ENCODE data around the gene BRD3. TPM values are rescaled to one million over a fixed set of nuclear protein-coding genes. Genes with fewer than 3 reads are reported as not detected.

Gene BRD3
- total and polyA plus RNA-seq, 2 of the 8 experiments (the other 6 are each of a cell fraction or from before 2014, with no cell fraction given), result 31.0 to 82.7 TPM

GRCh38 chr9:134063088-134063570, 4.7 kb downstream of the BRD3 start:
- Histone ChIP-seq H3K4me1 (replicated peaks in 1 of 4; ENCODE audit: control insufficient read depth in 3 of 4, insufficient read depth in 4 of 4, low read length in 3 of 4) (peaks cover 0 to 15% (median 10%) of the 10 kb centered on the region in 4 experiments; a peak in 5 of 7 replicates), H3K27me3 (replicated peaks in 1 of 4; ENCODE audit: control insufficient read depth in 3 of 4, extremely low read depth in 1 of 4, insufficient read depth in 3 of 4, low read length in 3 of 4) (no peaks in the 10 kb centered on the region), H3K4me2 (ENCODE audit: insufficient read depth in 1 of 2, low read depth in 2 of 2, low read length in 2 of 2) (no peak overlapping the region), H3K27ac (ENCODE audit: low read depth, low read length) (no peak overlapping the region), H3K79me1 (ENCODE audit: low read depth, low read length) (peaks cover 37% of the 10 kb centered on the region), H4K20me1 (replicated peaks in 1 of 2; ENCODE audit: control insufficient read depth in 1 of 2, insufficient read depth in 2 of 2, low read length in 2 of 2) (peaks cover 56 to 57% of the 10 kb centered on the region in 2 experiments), H2BK15ac (ENCODE audit: low read length) (no peak overlapping the region), H2BK5ac (ENCODE audit: low read depth, low read length) (no peak overlapping the region; the same call in 1 of the 2 replicates), H3K36me3 (ENCODE audit: control insufficient read depth in 2 of 4, insufficient read depth in 4 of 4, low read length in 3 of 4) (no peaks in the 10 kb centered on the region; a peak in 1 of 8 replicates), H2AK5ac (ENCODE audit: low read depth, low read length) (no peak overlapping the region), H2AFZ (ENCODE audit: low read length) (no peak overlapping the region), H4K8ac (ENCODE audit: extremely low read depth, insufficient read depth, low read length) (no peak overlapping the region), H2BK12ac (ENCODE audit: low read depth, low read length) (no peak overlapping the region), H3K4me3 (ENCODE audit: extremely low read depth in 1 of 4, insufficient read depth in 2 of 4, low read depth in 3 of 4, low read length in 4 of 4) (no peak overlapping the region), H3K9ac (replicated peaks in 1 of 4; ENCODE audit: extremely low read depth in 1 of 4, low read depth in 3 of 4, low read length in 3 of 4) (no peak overlapping the region), H3K23ac (ENCODE audit: insufficient read length) (no peak overlapping the region), H3K18ac (ENCODE audit: extremely low read depth, low read length) (no peak overlapping the region; the same call in 1 of the 2 replicates), H4K5ac (ENCODE audit: insufficient read length, low read depth, low read length) (no peak overlapping the region), H3K56ac (replicated peaks; ENCODE audit: insufficient read length, low read depth, low read length) (no peak overlapping the region), H3K79me2 (ENCODE audit: control insufficient read depth in 1 of 2, insufficient read depth in 2 of 2, low read length in 2 of 2) (peaks cover 38 to 91% of the 10 kb centered on the region in 2 experiments), H4K91ac (replicated peaks; ENCODE audit: insufficient read length, low read length) (no peak overlapping the region), H3K14ac (ENCODE audit: insufficient read length) (no peak overlapping the region), H2BK120ac (replicated peaks; ENCODE audit: low read depth, low read length) (no peak overlapping the region), H3K9me3 (ENCODE audit: insufficient read depth in 2 of 2, low read depth in 1 of 2, low read length in 1 of 2) (no peaks in the 10 kb centered on the region), H3K4ac (replicated peaks; ENCODE audit: insufficient read length, low read depth, low read length) (no peak overlapping the region), H2BK20ac (ENCODE audit: low read length) (no peak overlapping the region), H3K23me2 (ENCODE audit: low read depth, low read length) (peaks cover 5% of the 10 kb centered on the region)
- ChIA-PET POLR2A (ENCODE audit: partially characterized antibody) (interaction anchor here (0.9 to 2.0 kb wide), 4 partner anchors 12 to 75 kb away, joined by 3 to 9 read pairs (median 4); partner anchors contain the start of gene WDR5), CTCF (ENCODE audit: partially characterized antibody) (interaction anchor here (1.0 to 2.1 kb wide), 4 partner anchors 9 to 36 kb away, joined by 3 to 10 read pairs (median 6); no protein-coding TSS in a partner anchor)
- FAIRE-seq, result no peak
- no peak for TF ChIP-seq HDAC2 (IDR thresholded peaks at IDR 0.05; ENCODE audit: borderline replicate concordance in 1 of 2, low read depth in 2 of 2, low read length in 2 of 2)
- TF ChIP-seq FOSL1 (IDR thresholded peaks at IDR 0.05; ENCODE audit: insufficient read depth, low read depth, low read length), result no peak
- no peak for TF ChIP-seq NANOG (IDR thresholded peaks at IDR 0.05; ENCODE audit: insufficient read depth, low read depth, low read length, poor library complexity, severe bottlenecking)
- TF ChIP-seq SP1 (IDR thresholded peaks at IDR 0.05; ENCODE audit: low read depth, low read length), result no peak
- no peak for TF ChIP-seq GTF2F1 (IDR thresholded peaks at IDR 0.05; ENCODE audit: borderline replicate concordance, low read depth, low read length)
- no peak for TF ChIP-seq YY1 (IDR thresholded peaks at IDR 0.05; ENCODE audit: low read depth, low read length)
- TF ChIP-seq TAF1 (IDR thresholded peaks at IDR 0.05; ENCODE audit: low read depth, low read length), result no peak
- TF ChIP-seq SAP30 (IDR thresholded peaks at IDR 0.05; ENCODE audit: insufficient read depth, insufficient replicate concordance, low read length), result no peak
- WGBS, 2 experiments (ENCODE audit: extremely low coverage in 1 of 2, insufficient coverage in 1 of 2, insufficient read length in 1 of 2, insufficient replicate concordance in 2 of 2, low coverage in 1 of 2, low lambda C conversion rate in 2 of 2, missing lambda C conversion rate in 1 of 2), result 91% methylated on average over 15 of the region's 15 CpGs; no CpG with 5 or more reads in 1 of the 2 experiments
- DNase-seq (ENCODE audit: low read depth in 1 of 2, low spot score in 2 of 2), result peak in 1 of 2 experiments; percentile 40
